ENCODE data around the gene ANKRD33B. TPM values are rescaled to one million over a fixed set of nuclear protein-coding genes. Genes with fewer than 3 reads are reported as not detected.

The ANKRD33B gene
- total and polyA plus RNA-seq, 2 donors from 2014 or later = 4.8 to 20.3 TPM

GRCh38 chr5:10642367-10642766 is 78.5 kb downstream of the ANKRD33B start:
- TF ChIP-seq CTCF (IDR thresholded peaks at IDR 0.05; ENCODE audit: borderline replicate concordance, extremely low read depth, insufficient read depth) = no peak
- FAIRE-seq (no peak), DNase-seq (no peak)
- Histone ChIP-seq H3K27me3 (ENCODE audit: control insufficient read depth, insufficient read depth, low read length) (peaks cover 2% of the 10 kb centered on the region), H3K27ac (ENCODE audit: low read depth in 2 of 2, low read length in 2 of 2) (no peak overlapping the region), H3K9me3 (ENCODE audit: control insufficient read depth in 2 of 3, insufficient read depth in 1 of 3, low read length in 3 of 3) (no peaks in the 10 kb centered on the region), H3K4me3 (ENCODE audit: low read length in 3 of 3) (no peak overlapping the region), H3K4me1 (ENCODE audit: control insufficient read depth in 2 of 3, insufficient read depth in 2 of 3, low read depth in 1 of 3, low read length in 3 of 3) (no peaks in the 10 kb centered on the region), H3K36me3 (ENCODE audit: control insufficient read depth in 2 of 3, insufficient read depth in 3 of 3, low read length in 3 of 3) (peaks cover 0 to 3% (median 0%) of the 10 kb centered on the region in 3 donors), H3K9ac (ENCODE audit: low read length in 3 of 3) (no peak overlapping the region)
- intact Hi-C loops (cut with DNase I) = no loop called here

GRCh38 chr5:10644192-10644591 is 80.3 kb downstream of the ANKRD33B start:
- FAIRE-seq = no peak

GRCh38 chr5:10645146-10645545 is 81.3 kb downstream of the ANKRD33B start:
- no peaks in the 10 kb centered on the region for H3K4me1 ChIP-seq (ENCODE audit: control insufficient read depth in 2 of 3, insufficient read depth in 2 of 3, low read depth in 1 of 3, low read length in 3 of 3)
- H3K27me3 ChIP-seq (ENCODE audit: control insufficient read depth, insufficient read depth, low read length) = no peaks in the 10 kb centered on the region
- no peaks in the 10 kb centered on the region for H3K36me3 ChIP-seq (ENCODE audit: control insufficient read depth in 2 of 3, insufficient read depth in 3 of 3, low read length in 3 of 3)
- H3K27ac ChIP-seq (ENCODE audit: low read depth in 2 of 2, low read length in 2 of 2) = no peak overlapping the region
- FAIRE-seq (no peak), DNase-seq (no peak)
- H3K9me3 ChIP-seq (ENCODE audit: control insufficient read depth in 2 of 3, insufficient read depth in 1 of 3, low read length in 3 of 3) = no peaks in the 10 kb centered on the region
- intact Hi-C loops (cut with DNase I) = no loop called here
- H3K9ac ChIP-seq (ENCODE audit: low read length in 3 of 3) = no peak overlapping the region
- H3K4me3 ChIP-seq (ENCODE audit: low read length in 3 of 3) = no peak overlapping the region
- TF ChIP-seq CTCF (IDR thresholded peaks at IDR 0.05; ENCODE audit: borderline replicate concordance, extremely low read depth, insufficient read depth) = no peak

More at GRCh38 chr5:10644192-10644591, 80.3 kb downstream of the ANKRD33B start:
- Histone ChIP-seq H3K9me3 (ENCODE audit: control insufficient read depth in 2 of 3, insufficient read depth in 1 of 3, low read length in 3 of 3) (no peaks in the 10 kb centered on the region), H3K27me3 (ENCODE audit: control insufficient read depth, insufficient read depth, low read length) (no peaks in the 10 kb centered on the region), H3K4me1 (ENCODE audit: control insufficient read depth in 2 of 3, insufficient read depth in 2 of 3, low read depth in 1 of 3, low read length in 3 of 3) (no peaks in the 10 kb centered on the region), H3K36me3 (ENCODE audit: control insufficient read depth in 2 of 3, insufficient read depth in 3 of 3, low read length in 3 of 3) (no peaks in the 10 kb centered on the region), H3K4me3 (ENCODE audit: low read length in 3 of 3) (no peak overlapping the region), H3K27ac (ENCODE audit: low read depth in 2 of 2, low read length in 2 of 2) (no peak overlapping the region), H3K9ac (ENCODE audit: low read length in 3 of 3) (no peak overlapping the region)
- intact Hi-C loops (cut with DNase I) = no loop called here
- no peak for DNase-seq
- no peak for TF ChIP-seq CTCF (IDR thresholded peaks at IDR 0.05; ENCODE audit: borderline replicate concordance, extremely low read depth, insufficient read depth)

- Histone ChIP-seq H3K4me3 (ENCODE audit: low read length in 3 of 3) (no peak overlapping the region), H3K4me1 (ENCODE audit: control insufficient read depth in 2 of 3, insufficient read depth in 2 of 3, low read depth in 1 of 3, low read length in 3 of 3) (no peaks in the 10 kb centered on the region), H3K9ac (ENCODE audit: low read length in 3 of 3) (no peak overlapping the region), H3K27me3 (ENCODE audit: control insufficient read depth, insufficient read depth, low read length) (peaks cover 2% of the 10 kb centered on the region), H3K27ac (ENCODE audit: low read depth in 2 of 2, low read length in 2 of 2) (no peak overlapping the region), H3K36me3 (ENCODE audit: control insufficient read depth in 2 of 3, insufficient read depth in 3 of 3, low read length in 3 of 3) (no peaks in the 10 kb centered on the region), H3K9me3 (ENCODE audit: control insufficient read depth in 2 of 3, insufficient read depth in 1 of 3, low read length in 3 of 3) (no peaks in the 10 kb centered on the region)
- DNase-seq (no peak), FAIRE-seq (no peak)
- intact Hi-C loops (cut with DNase I) = no loop called here
- no peak for TF ChIP-seq CTCF (IDR thresholded peaks at IDR 0.05; ENCODE audit: borderline replicate concordance, extremely low read depth, insufficient read depth)
Measured at GRCh38 chr5:10645671-10646070, 81.8 kb downstream of the ANKRD33B start.
